Measurements from ENCODE around the gene FAM227B.
"Not testable (repeated sequence)": the region's sequence is repeated elsewhere in the genome, so short reads cannot be mapped to it uniquely, and the experiment has no call there.

Gene FAM227B, protein sequence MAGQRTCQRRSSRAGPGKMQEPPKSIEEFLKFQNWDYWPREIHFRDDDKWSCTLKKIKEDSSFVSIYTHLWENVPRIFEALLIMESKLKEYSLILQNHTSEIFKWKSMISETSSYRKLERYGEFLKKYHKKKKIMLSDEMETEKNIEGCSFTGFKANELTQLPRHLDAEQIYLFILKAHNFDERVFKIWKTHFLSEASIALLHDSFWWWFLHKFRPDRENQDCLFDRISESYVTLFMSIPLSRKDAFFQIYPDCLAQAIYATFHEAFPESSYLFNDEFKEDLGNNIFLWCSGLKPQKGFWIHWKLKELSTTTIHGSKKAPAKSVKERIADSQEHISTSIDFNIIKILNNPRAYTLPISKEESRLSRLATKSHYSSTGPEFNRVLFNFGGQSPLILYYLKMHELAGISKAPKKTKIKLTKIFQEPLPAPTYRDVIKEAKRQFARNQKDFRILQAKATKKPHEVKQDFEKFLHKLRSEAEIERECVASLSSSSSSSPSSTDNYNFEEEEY

DNA sequence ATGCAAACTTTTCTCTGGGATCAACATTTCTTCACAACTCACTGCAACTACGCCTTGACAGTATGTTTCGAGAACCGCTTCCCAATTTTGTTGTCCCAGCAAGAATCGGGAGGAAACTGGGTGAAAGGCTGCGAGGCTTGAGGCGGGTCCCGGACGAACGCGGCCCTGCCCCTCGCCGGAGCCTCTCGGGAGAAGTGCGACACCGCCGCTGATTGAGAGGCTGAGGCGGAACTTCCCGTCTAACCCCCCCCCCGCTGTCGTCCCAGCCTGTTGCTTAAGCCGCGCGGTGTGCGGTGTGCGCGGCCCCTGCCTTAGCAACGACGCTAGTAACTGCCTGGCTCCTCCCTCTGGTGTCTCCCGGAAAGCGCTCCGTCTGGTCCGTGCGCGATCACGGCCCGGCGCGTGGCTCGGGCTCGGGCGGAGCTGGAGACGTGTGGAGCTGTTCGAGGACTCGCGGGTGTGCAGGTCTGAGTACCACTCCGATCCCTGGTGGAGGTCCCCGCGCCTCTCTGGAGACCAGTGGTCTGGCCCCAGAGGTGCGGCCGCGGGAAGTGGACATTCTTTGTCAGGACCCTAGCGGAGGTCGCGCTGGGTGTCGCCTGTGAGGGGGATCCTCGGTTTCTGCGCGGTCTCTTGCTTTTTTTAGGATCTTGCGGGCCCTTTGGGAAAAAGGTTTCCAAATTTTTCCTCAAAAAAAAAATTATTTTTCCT lies at the start of gene FAM227B, which contains the start of gene DTWD1:
TSS of gene FAM227B (minus strand) at position 161 of the 711 bp plus-strand sequence. CDS start 5,647 bp downstream, outside the sequence.
TSS of gene DTWD1 (plus strand) at position 391 of the 711 bp plus-strand sequence. CDS start 4,120 bp downstream, outside the sequence.
- DNase-seq, result peak; percentile 93

DNA sequence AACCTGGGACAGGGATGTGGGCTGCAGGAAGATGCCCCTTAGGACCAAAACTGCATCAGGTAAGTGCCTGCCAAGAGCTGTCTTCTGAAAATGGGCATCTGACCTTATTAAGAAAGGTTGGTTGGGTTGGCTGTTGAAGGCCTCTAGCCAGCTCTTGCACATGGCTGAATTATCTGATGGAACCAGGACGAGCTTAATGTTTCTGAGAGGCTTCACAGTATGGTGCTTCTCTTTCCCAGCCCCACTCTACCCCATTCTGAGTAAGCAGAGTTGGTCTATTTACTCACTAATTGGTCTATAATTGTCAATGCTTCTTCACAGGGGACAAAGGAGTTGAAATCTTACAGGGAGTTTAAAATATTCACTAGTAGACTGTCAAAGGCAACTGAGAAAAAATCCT lies 48.7 kb upstream of the FAM227B start:
- DNase-seq, result no peak

DNA sequence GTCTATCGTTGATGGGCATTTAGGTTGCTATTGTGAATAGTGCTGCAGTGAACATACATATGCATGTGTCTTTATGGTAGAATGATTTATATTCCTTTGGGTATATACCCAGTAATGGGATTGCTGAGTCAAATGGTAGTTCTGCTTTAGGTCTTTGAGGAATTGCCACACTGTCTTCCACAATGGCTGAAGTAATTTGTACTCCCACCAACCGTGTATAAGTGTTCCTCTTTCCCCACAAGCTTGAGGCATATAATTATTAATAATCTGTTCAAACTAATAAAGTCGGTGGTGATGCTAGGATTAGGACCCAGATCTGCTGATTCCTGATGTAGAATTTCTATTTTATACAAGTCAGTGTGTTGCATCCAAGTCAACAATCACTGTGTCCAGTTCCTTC lies 45.9 kb upstream of the FAM227B start:
- not testable (repeated sequence) for DNase-seq

DNA sequence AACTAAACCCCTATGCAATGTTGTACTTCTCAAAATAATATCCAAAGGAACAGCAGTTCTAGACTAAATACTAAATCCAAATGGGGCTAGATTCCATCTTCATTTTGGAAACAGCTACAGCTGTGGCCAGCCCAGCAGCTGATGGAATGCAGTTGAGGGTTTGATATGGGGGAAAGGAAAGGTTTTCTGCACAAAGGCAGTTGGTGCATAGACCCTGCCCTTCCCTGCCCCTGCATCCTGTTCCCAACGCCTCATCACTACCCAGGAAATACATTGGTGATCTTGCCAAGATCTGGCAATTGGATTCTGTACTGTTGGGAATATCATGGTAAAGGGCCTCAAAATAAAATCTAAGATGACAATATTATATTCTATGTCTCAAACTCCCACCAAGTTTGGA lies 44.1 kb upstream of the FAM227B start:
- DNase-seq, result no peak

DNA sequence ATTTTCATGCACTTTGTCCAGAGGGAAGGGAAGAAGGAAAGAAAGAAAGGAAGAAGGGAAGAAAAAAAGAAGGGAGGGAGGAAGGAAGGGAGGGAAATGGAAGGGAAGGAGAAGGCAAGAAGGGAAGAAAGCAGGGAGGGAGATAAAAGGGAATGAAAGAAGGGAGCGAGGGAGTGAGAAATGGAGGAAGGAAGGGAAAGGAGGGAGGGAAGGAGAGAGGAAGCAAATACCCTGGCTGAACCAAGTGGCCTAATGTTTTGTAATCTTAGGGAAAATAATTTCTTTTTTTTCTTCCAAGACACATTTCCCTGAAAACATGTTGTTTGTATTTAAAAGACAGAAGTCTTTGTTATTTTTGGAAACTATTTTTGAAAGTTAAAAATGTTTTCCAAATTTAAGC lies 36.1 kb upstream of the FAM227B start:
- DNase-seq, result no peak

DNA sequence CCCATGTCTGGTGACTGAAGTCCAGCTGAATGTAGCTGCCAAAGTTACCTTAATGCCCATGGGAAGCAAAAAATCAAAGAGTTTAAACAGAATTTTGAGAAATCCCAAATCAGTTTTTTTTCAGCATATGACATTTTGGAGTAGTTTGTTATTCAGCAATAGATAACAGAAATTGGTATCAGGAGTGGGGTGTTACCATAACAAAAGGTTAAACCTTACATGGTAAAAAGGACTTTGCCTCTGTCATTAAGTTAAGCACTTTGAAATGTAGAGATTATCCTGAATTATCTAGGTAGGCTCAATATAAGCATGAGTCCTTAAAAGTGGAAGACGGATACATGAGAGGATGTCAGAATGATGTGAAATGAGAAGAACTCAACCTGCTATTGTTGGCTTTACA lies 32.3 kb upstream of the FAM227B start:
- DNase-seq, result no peak

DNA sequence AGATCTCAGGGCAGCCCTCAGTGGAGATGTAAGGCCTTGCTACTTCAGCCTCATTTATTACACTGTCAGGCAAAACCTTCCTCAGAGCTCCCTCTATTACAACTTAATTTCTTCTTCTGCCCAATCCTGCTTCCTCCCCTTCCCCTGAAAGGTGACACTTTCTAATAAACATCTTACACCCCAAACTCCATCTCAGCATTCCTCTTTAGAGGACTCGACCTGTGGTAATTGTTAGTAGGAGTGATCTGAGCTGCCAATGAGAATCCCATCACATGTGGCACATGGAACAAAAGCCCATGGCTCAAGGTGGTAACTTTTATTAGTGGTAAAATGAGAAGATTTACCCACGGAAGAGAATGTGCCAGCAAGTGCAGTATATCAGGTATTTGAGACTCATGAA lies 30.1 kb upstream of the FAM227B start:
- no peak for DNase-seq

DNA sequence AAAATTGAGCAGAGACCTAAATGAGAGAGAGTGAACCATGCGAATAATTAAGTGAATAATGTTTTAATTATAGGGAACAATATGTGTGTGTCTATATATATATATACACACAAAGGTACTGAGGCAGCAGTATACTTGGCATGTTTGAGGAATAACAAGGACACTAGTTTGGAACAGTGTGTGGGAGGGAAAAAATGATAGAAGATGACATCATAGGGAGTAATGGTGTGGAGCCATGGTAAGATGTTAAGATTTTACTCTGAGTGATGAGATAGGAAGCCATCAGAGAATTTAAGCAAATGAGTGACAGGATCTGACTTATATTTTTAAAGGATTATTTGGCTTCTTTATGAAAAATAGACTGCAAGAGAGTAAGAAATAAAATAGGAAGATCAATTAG lies 29.4 kb upstream of the FAM227B start:
- no peak for DNase-seq

DNA sequence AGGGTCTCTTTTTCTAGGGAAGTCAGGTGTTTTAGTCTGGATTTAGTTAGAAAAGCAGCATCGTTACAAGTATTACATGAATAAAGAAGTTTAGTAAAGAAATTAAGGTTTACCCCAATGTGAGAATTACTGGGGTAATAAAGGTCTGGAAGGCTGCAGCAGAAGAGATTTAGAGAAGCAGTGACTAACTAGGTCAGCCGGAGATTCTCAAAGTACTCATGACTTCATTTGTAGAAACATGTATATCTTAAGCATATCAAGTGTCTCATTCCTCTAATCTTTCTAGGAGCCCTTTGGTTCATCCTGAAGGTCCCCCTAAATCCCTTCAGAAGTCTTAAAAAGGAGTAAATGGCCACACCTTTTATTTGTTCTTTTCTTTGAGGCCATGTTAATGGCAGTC lies 26.3 kb upstream of the FAM227B start:
- DNase-seq, result no peak

DNA sequence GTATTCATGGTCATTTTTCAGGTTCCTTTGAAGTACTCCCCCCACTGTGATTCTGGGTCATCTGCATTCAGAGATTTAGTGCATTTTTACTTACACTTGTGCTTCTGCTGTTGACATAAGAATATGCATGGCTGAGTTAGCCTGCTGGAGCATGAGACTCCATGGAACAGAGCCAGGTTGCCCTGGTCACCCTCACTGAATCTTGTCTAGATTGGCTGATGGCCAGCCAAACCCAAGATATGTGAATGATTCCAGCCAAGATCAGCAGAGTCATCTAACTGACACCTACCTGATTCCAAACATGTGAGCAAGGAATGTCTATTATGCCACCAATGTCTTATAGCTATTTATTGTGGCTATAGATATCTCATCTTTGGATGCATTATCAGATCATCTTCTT lies 25.3 kb upstream of the FAM227B start:
- no peak for DNase-seq

DNA sequence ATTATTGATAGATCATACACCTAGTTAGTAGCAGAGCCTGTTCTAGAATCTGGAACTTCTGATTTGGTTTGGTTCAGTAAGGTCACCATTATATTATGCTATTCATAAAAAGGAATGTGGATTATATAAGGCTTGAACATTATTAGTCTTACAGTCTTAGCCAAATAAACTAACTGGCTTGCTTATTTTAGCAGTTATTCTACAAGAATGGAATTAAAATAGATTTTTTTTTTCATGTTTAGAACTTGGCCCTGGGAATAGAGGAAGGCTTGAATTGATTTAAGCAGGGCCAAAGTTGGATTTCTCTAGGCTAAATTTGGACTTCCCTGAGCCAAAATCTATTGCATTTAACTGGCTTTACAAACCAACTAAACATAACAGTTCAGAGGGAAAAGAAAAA lies 24.7 kb upstream of the FAM227B start:
- DNase-seq, result no peak

DNA sequence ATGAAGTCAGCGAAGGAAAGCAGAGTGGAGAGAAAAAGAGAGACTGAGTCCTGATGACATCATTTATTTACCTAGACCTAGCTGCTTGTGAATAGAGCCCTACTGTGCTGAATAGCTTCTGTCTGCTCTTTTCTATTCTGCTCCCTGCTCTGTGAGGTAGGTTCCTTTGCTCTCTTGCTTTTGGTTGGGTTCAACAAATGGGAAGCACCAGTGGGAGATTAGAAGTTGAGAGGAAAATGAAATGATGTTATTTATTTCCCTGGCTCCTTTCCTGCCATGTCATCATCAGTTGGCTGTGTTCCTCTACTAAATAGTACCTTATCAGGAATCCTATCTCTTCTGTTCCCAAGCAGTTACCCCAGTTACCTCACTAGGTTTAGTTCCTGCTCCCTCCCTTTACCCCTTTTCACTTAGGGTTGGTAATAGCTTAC lies 23.8 kb upstream of the FAM227B start:
- DNase-seq, result no peak

DNA sequence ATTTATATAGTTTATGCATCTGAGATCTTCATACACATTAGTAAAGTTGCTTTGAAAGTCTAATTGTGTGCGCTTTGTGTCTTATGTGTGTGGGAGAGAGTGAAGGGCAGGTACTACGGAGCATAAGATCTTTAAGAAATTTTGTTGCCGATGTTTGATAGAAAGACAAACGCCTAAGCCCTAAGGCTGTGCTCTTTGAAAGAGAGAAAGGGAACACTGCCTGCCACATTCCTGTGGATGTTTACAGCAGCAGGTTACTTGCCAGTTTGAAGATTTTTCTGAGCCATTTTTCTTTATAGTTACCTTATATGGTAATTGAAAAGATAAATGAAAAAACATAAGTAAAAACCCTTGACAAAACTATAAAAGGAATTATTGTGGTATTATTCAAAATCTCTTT lies 17.2 kb upstream of the FAM227B start:
- no peak for DNase-seq

DNA sequence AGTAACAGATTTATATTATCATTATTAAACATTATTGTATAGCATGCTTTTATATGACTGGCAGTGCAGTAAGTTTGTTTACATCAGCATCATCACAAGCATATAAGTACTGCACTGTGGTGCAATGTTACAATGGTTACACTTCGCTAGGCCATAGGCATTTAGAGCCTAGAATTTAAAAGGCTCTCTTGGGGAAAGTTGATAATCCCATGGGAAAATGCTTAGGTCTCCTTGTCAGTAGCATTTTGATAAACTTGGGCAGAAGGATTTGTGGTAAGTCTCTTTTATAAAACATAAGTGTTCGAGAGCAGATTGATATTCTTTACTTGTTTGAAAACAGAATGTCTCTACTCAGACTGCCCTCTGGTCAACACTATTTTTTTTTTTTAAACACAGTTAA lies 7.8 kb upstream of the FAM227B start:
- DNase-seq, result no peak

DNA sequence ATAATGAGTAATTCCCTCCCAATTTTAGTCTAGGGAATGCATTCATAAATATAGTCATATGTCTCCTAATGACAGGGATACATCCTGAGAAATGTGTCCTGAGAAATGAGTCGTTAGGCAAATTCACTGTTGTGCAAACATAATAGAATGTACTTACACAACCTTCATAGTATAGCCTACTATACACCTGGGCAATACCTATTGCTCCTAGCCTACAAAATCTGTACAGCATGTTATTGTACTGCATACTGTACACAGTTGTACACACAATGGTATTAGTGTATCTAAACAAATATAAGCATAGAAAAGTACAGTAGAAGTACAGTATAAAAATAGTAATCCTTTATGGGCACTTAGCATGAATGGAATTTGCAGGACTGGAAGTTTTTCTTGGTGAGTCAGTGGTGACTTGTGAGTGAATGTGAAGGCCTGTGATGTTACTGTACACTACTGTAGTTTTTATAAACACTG lies 6.8 kb upstream of the FAM227B start:
- DNase-seq, result no peak

DNA sequence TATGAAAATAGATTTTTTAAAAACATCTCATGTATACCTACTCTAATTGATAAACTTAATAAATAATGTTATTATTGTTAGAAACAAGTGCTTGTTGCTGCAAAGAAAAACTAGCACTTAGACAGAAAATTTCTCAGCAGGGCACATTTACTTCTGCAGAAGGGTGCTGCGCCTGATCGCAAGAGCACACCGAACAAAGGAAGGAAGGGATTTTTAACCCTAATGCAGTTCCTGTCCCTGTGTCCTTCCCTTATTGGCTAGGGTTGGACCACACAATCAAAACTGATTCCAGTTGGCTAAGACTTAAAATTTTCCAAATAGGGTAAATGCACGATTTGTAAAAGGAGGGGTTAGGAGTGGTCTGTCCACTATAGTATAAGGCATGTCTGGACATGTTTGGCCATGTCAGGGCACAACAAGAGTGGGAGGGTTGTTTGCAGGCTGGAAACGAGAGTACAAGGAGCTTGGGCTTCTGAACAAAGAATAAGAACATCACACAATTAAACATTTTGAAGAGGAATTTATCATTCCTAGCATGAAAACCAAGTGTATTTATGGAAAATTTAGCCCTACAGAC lies 4.9 kb upstream of the FAM227B start:
- DNase-seq, result no peak

DNA sequence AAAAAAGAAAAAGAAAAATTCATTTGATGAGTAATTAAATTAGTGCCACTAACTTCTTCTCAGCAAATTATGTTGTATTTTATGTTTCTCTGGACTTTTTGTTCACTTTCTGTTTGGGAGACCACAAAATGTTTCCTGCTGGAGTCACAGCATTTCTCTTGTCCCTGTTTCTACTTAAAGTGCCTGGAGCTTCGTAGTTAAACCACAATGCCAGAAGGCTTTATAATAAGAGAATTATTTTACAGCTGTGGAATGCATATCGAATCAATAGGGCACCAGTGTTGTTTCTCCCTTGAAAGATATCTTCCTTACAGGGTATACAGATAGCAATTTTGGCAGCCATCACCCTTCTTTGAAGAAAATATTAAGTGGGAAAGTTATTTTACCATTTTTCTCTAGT lies 3.4 kb upstream of the FAM227B start:
- no peak for DNase-seq

DNA sequence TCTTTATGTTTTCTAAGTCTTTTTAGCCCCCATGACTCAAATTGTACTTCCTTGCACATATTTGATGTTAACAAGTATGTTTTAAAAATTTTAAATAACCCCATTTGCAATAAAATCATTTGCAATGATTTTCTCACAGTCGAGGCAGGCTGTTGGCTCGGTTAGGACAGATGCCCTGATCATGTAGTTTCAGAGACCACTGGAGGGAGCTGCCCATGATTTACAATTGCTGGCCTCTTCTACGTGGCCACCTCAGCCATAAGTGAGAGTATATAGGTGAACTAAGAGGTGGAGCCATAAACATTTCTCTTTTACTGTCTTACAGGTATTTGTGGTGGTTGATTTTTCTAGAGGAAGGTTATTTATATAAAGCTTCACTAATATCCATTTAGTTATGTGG lies 1.9 kb upstream of the FAM227B start:
- DNase-seq, result no peak

DNA sequence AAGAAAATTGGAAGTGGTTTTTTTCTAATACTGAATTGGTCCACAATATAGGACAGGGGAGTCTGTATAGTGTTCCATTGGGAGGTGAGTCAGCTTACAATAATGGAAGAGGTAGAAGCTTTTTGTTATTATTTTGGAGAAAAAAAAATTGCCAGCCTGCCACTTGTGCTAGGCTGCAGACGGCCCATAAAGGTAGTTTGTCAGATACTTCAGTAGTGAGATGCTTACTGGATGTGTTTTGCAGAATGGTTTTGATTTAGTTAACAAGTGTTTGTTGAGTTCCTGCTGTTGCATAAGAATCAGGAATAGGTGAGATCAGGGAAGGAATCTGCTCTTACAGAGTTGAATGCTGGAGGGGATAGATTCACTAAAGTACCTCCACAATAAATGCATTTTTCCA lies 1.3 kb upstream of the FAM227B start:
- DNase-seq, result no peak

DNA sequence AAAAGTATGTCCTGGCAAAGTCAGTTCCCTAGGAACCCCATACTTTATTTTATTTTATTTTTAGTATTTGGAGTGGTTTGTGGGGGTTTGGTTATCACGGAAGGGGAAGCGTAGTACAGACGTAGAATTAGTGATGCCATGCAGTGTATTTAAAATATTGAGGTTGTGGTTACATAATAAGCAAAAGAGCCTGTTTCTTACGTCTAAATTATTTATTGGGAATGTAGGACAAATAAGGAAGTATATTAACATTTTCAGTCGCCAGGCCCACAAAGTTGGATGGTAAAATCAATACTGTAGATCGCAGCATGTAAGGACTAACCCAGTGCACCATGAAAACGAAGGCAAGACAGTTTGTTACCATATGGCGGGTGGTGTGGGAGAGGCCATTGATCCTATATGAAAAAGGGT lies 788 bp upstream of the FAM227B start:
- no peak for DNase-seq

DNA sequence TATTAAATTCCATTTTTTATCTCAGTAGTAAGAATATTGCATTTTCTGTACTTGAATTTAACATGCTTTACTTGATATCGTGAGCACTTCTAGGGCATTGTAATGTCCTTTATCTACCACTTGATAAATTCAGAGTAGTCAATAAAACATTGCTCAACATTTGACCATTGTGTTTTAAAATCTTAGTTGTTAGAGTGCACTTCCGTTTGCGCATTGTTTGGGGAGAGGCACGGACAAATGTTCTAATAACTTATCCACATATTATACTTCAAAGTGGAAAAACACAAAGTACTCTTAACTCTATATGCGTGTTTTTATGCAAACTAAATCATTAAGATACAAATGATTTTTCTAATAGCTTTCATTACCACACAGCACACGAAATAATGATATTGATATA lies 419 bp downstream of the FAM227B start:
- DNase-seq, result no peak

DNA sequence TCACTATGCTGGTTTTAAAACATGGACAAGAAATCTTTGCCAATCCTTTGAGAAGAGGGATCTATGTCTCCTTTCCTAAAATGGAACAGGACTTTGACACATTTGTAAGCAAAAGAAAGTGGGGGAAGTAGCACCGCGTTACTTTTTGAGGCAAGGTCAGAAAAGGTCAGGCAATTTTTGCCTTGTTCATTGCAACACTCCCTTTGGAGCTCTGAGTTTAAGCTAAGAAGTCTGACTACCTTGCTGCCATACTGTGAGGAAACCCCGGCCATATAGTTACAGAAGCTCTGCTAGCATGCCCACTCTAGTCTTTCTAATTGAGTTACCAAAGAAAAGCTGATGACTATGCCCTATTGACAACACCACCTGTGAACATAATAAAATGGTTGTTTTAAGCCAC lies 1.4 kb downstream of the FAM227B start:
- no peak for DNase-seq

DNA sequence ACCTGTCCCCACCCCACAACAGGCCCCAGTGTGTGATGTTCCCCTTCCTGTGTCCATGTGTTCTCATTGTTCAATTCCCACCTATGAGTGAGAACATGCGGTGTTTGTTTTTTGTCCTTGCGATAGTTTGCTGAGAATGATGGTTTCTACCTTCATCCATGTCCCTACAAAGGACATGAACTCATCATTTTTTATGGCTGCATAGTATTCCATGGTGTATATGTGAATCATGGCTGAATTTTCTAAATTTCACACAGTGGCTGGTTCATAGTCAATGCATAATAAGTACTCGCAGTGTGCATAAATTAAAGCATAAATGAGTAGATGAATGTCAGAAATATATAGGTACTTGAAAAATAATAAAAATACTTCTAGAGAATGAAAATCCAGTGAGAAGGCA lies 8.4 kb downstream of the FAM227B start:
- not testable (repeated sequence) for DNase-seq

All from activated CD8-positive, alpha-beta memory T cell treated with anti-CD3 and anti-CD28 coated beads, Interleukin-2, amount 50 U/mL, for 4 hours (primary cell).